ENCODE measurements around the gene ZNF547. TPM values are rescaled to one million over a fixed set of nuclear protein-coding genes. Genes with fewer than 3 reads are reported as not detected.

ZNF547 gene
- total and polyA plus RNA-seq, 2 of the 8 experiments (the other 6 are each of a cell fraction or from before 2014, with no cell fraction given): 1.1 to 2.1 TPM

DNA sequence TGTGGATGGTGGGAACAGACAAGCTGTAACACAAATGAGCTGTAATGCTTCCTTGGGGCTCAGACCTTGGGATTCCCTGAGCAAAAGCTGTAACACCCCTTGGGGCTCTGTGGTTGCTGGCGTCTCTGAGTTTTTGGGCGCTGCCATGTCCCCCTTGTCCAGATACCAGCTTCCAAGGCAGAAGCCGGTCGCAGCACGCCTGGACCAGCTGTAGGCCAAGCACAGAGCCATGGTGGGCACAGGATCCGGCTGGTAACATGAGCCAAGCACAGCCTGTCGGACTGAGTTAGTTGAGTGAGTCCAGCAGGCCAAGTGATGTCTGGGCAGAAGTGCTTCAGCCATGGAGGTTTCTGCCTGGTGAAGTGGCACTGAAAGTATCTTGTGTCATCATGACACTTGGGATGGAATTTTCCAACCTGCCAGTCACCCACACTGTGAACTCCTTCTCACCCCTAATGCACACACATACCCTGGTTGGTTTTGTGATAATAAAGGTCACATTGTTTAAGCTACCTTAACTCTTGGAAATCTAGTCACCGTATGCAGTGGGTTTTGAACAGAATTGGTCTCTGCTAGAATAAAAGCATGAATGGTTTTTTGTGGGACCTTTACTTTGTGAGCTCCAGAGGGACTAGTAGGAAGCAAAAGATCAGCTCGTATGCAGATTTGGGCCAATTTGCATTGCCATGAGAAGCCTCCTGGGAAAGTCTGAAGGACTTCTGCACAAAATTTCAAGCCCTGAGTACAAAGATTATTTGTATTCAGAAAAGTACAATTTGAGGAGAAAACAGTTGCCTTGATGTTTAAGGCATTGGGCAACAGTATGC, 40.6 kb downstream of the ZNF547 start:
- H4K8ac ChIP-seq (ENCODE audit: extremely low read depth, insufficient read depth, low read length): 0 out of 2 replicates have a peak overlapping the region, but pooled peaks have one; percentile 14
- no peak overlapping the region for H2AK5ac ChIP-seq (ENCODE audit: low read depth, low read length)
- H2AFZ ChIP-seq (ENCODE audit: low read length): no peak overlapping the region
- H3K36me3 ChIP-seq (ENCODE audit: control insufficient read depth in 2 of 4, insufficient read depth in 4 of 4, low read length in 3 of 4): peaks cover 0 to 8% (median 3%) of the 10 kb centered on the region in 4 experiments; a peak in 5 of 8 replicates
- no peak overlapping the region for H2BK120ac ChIP-seq (replicated peaks; ENCODE audit: low read depth, low read length)
- DNase-seq (ENCODE audit: low read depth in 1 of 2, low spot score in 2 of 2) (no peak), FAIRE-seq (no peak)
- no peak overlapping the region for H2BK15ac ChIP-seq (ENCODE audit: low read length)
- no peak overlapping the region for H2BK12ac ChIP-seq (ENCODE audit: low read depth, low read length)
- H3K4me3 ChIP-seq (ENCODE audit: extremely low read depth in 1 of 4, insufficient read depth in 2 of 4, low read depth in 3 of 4, low read length in 4 of 4): no peak overlapping the region
- no peak overlapping the region for H3K27ac ChIP-seq (ENCODE audit: low read depth, low read length)
- H4K91ac ChIP-seq (replicated peaks; ENCODE audit: insufficient read length, low read length): no peak overlapping the region
- no peak overlapping the region for H4K5ac ChIP-seq (ENCODE audit: insufficient read length, low read depth, low read length)
- no peak overlapping the region for H2BK20ac ChIP-seq (ENCODE audit: low read length)
- ChIA-PET CTCF (ENCODE audit: partially characterized antibody) (interaction anchor here (0.5 to 0.9 kb wide), 3 partner anchors 10 to 182 kb away, joined by 3 to 4 read pairs (median 3); no protein-coding TSS in a partner anchor), POLR2A (ENCODE audit: partially characterized antibody) (interaction anchor here (1.7 kb wide), 1 partner anchor 30 kb away, joined by 7 read pairs; no protein-coding TSS in a partner anchor)
- no peaks in the 10 kb centered on the region for H3K27me3 ChIP-seq (replicated peaks in 1 of 4; ENCODE audit: control insufficient read depth in 3 of 4, extremely low read depth in 1 of 4, insufficient read depth in 3 of 4, low read length in 3 of 4)
- H3K18ac ChIP-seq (ENCODE audit: extremely low read depth, low read length): no peak overlapping the region
- H3K23ac ChIP-seq (ENCODE audit: insufficient read length): no peak overlapping the region
- no peak overlapping the region for H3K4ac ChIP-seq (replicated peaks; ENCODE audit: insufficient read length, low read depth, low read length)
- no peak overlapping the region for H2BK5ac ChIP-seq (ENCODE audit: low read depth, low read length)
- H3K56ac ChIP-seq (replicated peaks; ENCODE audit: insufficient read length, low read depth, low read length): no peak overlapping the region
- H3K14ac ChIP-seq (ENCODE audit: insufficient read length): no peak overlapping the region
- no peak for TF ChIP-seq NANOG (IDR thresholded peaks at IDR 0.05; ENCODE audit: insufficient read depth, low read depth, low read length, poor library complexity, severe bottlenecking)
- no peak for TF ChIP-seq GABPA (IDR thresholded peaks at IDR 0.05; ENCODE audit: borderline replicate concordance, insufficient read depth, low read length)
- TF ChIP-seq BACH1 (IDR thresholded peaks at IDR 0.05; ENCODE audit: low read length): no peak
- TF ChIP-seq FOSL1 (IDR thresholded peaks at IDR 0.05; ENCODE audit: insufficient read depth, low read depth, low read length): no peak
- no peak for TF ChIP-seq CEBPB (IDR thresholded peaks at IDR 0.05; ENCODE audit: low read depth, low read length)
- no peak for TF ChIP-seq RAD21 (IDR thresholded peaks at IDR 0.05 in 1 of 2, conservative IDR thresholded peaks at IDR 0.05 in 1 of 2; ENCODE audit: low read depth in 2 of 2, low read length in 2 of 2)
- TF ChIP-seq YY1 (IDR thresholded peaks at IDR 0.05; ENCODE audit: low read depth, low read length): no peak
- TF ChIP-seq SIN3A (conservative IDR thresholded peaks at IDR 0.05 in 1 of 2, IDR thresholded peaks at IDR 0.05 in 1 of 2; ENCODE audit: low read depth in 1 of 2, low read length in 2 of 2): no peak
- no peaks in the 10 kb centered on the region for H3K9me3 ChIP-seq (ENCODE audit: insufficient read depth in 2 of 2, low read depth in 1 of 2, low read length in 1 of 2)
- no peaks in the 10 kb centered on the region; the same call in 1 of the 2 replicates for H3K79me1 ChIP-seq (ENCODE audit: low read depth, low read length)
- H3K9ac ChIP-seq (replicated peaks in 1 of 4; ENCODE audit: extremely low read depth in 1 of 4, low read depth in 3 of 4, low read length in 3 of 4): no peak overlapping the region
- H3K23me2 ChIP-seq (ENCODE audit: low read depth, low read length): no peaks in the 10 kb centered on the region
- H3K79me2 ChIP-seq (ENCODE audit: control insufficient read depth in 1 of 2, insufficient read depth in 2 of 2, low read length in 2 of 2): no peaks in the 10 kb centered on the region
- no peak overlapping the region for H3K4me2 ChIP-seq (ENCODE audit: insufficient read depth in 1 of 2, low read depth in 2 of 2, low read length in 2 of 2)
- H4K20me1 ChIP-seq (replicated peaks in 1 of 2; ENCODE audit: control insufficient read depth in 1 of 2, insufficient read depth in 2 of 2, low read length in 2 of 2): no peaks in the 10 kb centered on the region
- peaks cover 0 to 3% (median 0%) of the 10 kb centered on the region in 4 experiments; a peak in 1 of 7 replicates for H3K4me1 ChIP-seq (replicated peaks in 1 of 4; ENCODE audit: control insufficient read depth in 3 of 4, insufficient read depth in 4 of 4, low read length in 3 of 4)
- WGBS, 2 experiments (ENCODE audit: extremely low coverage in 1 of 2, insufficient coverage in 1 of 2, insufficient read length in 1 of 2, insufficient replicate concordance in 2 of 2, low coverage in 1 of 2, low lambda C conversion rate in 2 of 2, missing lambda C conversion rate in 1 of 2): 82% methylated on average over 9 of the region's 9 CpGs; no CpG with 5 or more reads in 1 of the 2 experiments

All from H1 (cell line).